ENCODE measurements around the gene TTI1. TPM values are rescaled to one million over a fixed set of nuclear protein-coding genes. Genes with fewer than 3 reads are reported as not detected.

TTI1 gene
- total and polyA plus RNA-seq, 2 of the 13 experiments (the other 11 are each of a cell fraction or from before 2014, with no cell fraction given): 22.9 to 39.8 TPM

- no peaks in the 10 kb centered on the region for H4K20me1 ChIP-seq (ENCODE audit: insufficient read depth, low read length)
- ATAC-seq (peak; percentile 0; the same call in 1 of the 3 replicates), FAIRE-seq (no peak), DNase-seq (ENCODE audit: low spot score) (no peak)
- no peaks in the 10 kb centered on the region for H3K79me2 ChIP-seq (ENCODE audit: insufficient read depth, low read length)
- 41% methylated on average over 9 of the region's 9 CpGs for WGBS (ENCODE audit: low lambda C conversion rate)
- intact Hi-C loops (cut with micrococcal nuclease; ENCODE audit: unreplicated experiment) (no loop called here), in situ Hi-C loops (cut with HindIII; ENCODE audit: extremely low pct_ligation_motif_present, low pct_unique_long_range_greater_than_20kb) (no loop called here)
- ChIA-PET POLR2A (interaction anchor here (0.8 to 1.3 kb wide), 6 partner anchors 8 to 808 kb away, joined by 3 to 5 read pairs (median 4); partner anchors contain the start of genes MANBAL and TTI1), CTCF (ENCODE audit: low intra/inter-chr PET ratio, low total read pairs) (no interaction called here)
- H3K9ac ChIP-seq (ENCODE audit: insufficient read depth, low read depth, low read length): peak overlapping the region; percentile 35; the same call in 1 of the 2 replicates
- peak overlapping the region; percentile 61 for H3K4me2 ChIP-seq (ENCODE audit: low read depth, low read length)
- H3K4me3 ChIP-seq (replicated peaks in 1 of 3; ENCODE audit: insufficient read depth in 1 of 3, low read depth in 2 of 3, low read length in 3 of 3): peak overlapping the region in 1 of 3 experiments; percentile 27; a peak in 1 of 6 replicates
- BruUV-seq (replicated peaks): no TSS peak
- no peaks in the 10 kb centered on the region for H3K27me3 ChIP-seq (ENCODE audit: control insufficient read depth in 1 of 2, insufficient read depth in 2 of 2, low read length in 2 of 2)
- no peaks in the 10 kb centered on the region for H3K9me3 ChIP-seq (ENCODE audit: low read length)
- peaks cover 68% of the 10 kb centered on the region for H3K4me1 ChIP-seq (ENCODE audit: insufficient read depth, low read length)
- H3K36me3 ChIP-seq (replicated peaks in 1 of 2; ENCODE audit: control insufficient read depth in 1 of 2, insufficient read depth in 2 of 2, low read length in 2 of 2): peaks cover 12 to 38% of the 10 kb centered on the region in 2 experiments
- H3K27ac ChIP-seq (ENCODE audit: extremely low read length, insufficient read depth, low read length): peak overlapping the region; percentile 62
- no peak overlapping the region for H2AFZ ChIP-seq (ENCODE audit: low read length)
- TF ChIP-seq ZNF205 (CRISPR knock-in tag; IDR thresholded peaks at IDR 0.05): no peak
- no peak for TF ChIP-seq ZNF335 (CRISPR knock-in tag; IDR thresholded peaks at IDR 0.05)
- TF ChIP-seq, protein P1, sequence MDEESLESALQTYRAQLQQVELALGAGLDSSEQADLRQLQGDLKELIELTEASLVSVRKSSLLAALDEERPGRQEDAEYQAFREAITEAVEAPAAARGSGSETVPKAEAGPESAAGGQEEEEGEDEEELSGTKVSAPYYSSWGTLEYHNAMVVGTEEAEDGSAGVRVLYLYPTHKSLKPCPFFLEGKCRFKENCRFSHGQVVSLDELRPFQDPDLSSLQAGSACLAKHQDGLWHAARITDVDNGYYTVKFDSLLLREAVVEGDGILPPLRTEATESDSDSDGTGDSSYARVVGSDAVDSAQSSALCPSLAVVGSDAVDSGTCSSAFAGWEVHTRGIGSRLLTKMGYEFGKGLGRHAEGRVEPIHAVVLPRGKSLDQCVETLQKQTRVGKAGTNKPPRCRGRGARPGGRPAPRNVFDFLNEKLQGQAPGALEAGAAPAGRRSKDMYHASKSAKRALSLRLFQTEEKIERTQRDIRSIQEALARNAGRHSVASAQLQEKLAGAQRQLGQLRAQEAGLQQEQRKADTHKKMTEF (CRISPR knock-in tag; IDR thresholded peaks at IDR 0.05): peak; percentile 4; the same call in 1 of the 2 replicates
- TF ChIP-seq PAF1 (CRISPR knock-in tag; IDR thresholded peaks at IDR 0.05): no peak
- TF ChIP-seq AFF4 (CRISPR knock-in tag; IDR thresholded peaks at IDR 0.05): no peak
- TF ChIP-seq YEATS2 (CRISPR knock-in tag; IDR thresholded peaks at IDR 0.05; ENCODE audit: borderline replicate concordance): no peak
- 0 out of 2 replicates have a peak, but pooled peaks have one; percentile 11 for TF ChIP-seq PPARG (CRISPR knock-in tag; conservative IDR thresholded peaks at IDR 0.05)
- TF ChIP-seq KLF12 (CRISPR knock-in tag; IDR thresholded peaks at IDR 0.05; ENCODE audit: borderline replicate concordance): peak; percentile 47; the same call in 1 of the 2 replicates
- TF ChIP-seq HNRNPH1 (optimal IDR thresholded peaks at IDR 0.05; ENCODE audit: low read depth, low read length): no peak
- TF ChIP-seq, protein P2, sequence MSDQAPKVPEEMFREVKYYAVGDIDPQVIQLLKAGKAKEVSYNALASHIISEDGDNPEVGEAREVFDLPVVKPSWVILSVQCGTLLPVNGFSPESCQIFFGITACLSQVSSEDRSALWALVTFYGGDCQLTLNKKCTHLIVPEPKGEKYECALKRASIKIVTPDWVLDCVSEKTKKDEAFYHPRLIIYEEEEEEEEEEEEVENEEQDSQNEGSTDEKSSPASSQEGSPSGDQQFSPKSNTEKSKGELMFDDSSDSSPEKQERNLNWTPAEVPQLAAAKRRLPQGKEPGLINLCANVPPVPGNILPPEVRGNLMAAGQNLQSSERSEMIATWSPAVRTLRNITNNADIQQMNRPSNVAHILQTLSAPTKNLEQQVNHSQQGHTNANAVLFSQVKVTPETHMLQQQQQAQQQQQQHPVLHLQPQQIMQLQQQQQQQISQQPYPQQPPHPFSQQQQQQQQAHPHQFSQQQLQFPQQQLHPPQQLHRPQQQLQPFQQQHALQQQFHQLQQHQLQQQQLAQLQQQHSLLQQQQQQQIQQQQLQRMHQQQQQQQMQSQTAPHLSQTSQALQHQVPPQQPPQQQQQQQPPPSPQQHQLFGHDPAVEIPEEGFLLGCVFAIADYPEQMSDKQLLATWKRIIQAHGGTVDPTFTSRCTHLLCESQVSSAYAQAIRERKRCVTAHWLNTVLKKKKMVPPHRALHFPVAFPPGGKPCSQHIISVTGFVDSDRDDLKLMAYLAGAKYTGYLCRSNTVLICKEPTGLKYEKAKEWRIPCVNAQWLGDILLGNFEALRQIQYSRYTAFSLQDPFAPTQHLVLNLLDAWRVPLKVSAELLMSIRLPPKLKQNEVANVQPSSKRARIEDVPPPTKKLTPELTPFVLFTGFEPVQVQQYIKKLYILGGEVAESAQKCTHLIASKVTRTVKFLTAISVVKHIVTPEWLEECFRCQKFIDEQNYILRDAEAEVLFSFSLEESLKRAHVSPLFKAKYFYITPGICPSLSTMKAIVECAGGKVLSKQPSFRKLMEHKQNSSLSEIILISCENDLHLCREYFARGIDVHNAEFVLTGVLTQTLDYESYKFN (CRISPR knock-in tag; conservative IDR thresholded peaks at IDR 0.05): peak; percentile 48; the same call in 1 of the 2 replicates
- TF ChIP-seq HNF4A (CRISPR knock-in tag; IDR thresholded peaks at IDR 0.05): peak; percentile 79
- no peak for TF ChIP-seq SP1 (IDR thresholded peaks at IDR 0.05)
- TF ChIP-seq SP1 (CRISPR knock-in tag; IDR thresholded peaks at IDR 0.05): no peak
- TF ChIP-seq ZFP41 (CRISPR knock-in tag; IDR thresholded peaks at IDR 0.05; ENCODE audit: borderline replicate concordance): no peak
- 0 out of 2 replicates have a peak, but pooled peaks have one; percentile 16 for TF ChIP-seq REPIN1 (CRISPR knock-in tag; IDR thresholded peaks at IDR 0.05; ENCODE audit: borderline replicate concordance, low read depth)
- no peak for TF ChIP-seq ZNF777 (CRISPR knock-in tag; IDR thresholded peaks at IDR 0.05)
Observed at GRCh38 chr20:37986044-37986858, 47.0 kb downstream of the TTI1 start.

Data from HepG2 (cell line).